IMR-90 (cell line): Measurements from ENCODE around the gene USP6NL. TPM values are rescaled to one million over a fixed set of nuclear protein-coding genes. Genes with fewer than 3 reads are reported as not detected.

Experiments used
- ATAC-seq: fragments of 200-7000 bp; cut with Tn5 transposase; 2 replicates; pipeline ENCODE4 v1.9.1; 2020; ENCODE audit warnings: low read depth, mild to moderate bottlenecking, moderate library complexity
- BruUV-seq: library from RNA; stranded (reverse); fragments of 400-500 nt; replicated peaks from 2 replicates; lab custom pipeline; 2021; lab: Mats Ljungman, UMichigan
- CTCF ChIA-PET: fragments of 300-600 bp; formaldehyde crosslinking; extraction: SDS; loops from one replicate; lab custom pipeline; 2021; ENCODE audit warnings: antibody characterized with exemption; lab: Yijun Ruan, JAX
- POLR2A ChIA-PET: fragments of 300-600 bp; sonication (Branson Sonifier 250); formaldehyde crosslinking; loops from one replicate; lab custom pipeline; 2022; ENCODE audit warnings: antibody characterized with exemption; ENCODE audit not compliant: unreplicated experiment; lab: Charles Lee
- DNase-seq: peaks from one replicate; pipeline ENCODE4 v3.0.0; 2013
- H2AFZ ChIP-seq: replicated peaks from 2 replicates; pipeline ENCODE3; 2013; ENCODE audit warnings: low read length, mild to moderate bottlenecking; ENCODE audit not compliant: poor library complexity
- H2AK5ac ChIP-seq: 2 replicates; pipeline ENCODE4 v1.6.1; 2013; ENCODE audit warnings: low read depth, low read length, inconsistent platforms
- H2AK9ac ChIP-seq: replicated peaks from 2 replicates; pipeline ENCODE3; 2013; ENCODE audit warnings: mild to moderate bottlenecking, low read depth, low read length, moderate library complexity; ENCODE audit not compliant: poor library complexity
- H2BK120ac ChIP-seq: 2 replicates; pipeline ENCODE4 v1.6.1; 2013; ENCODE audit warnings: low read depth, low read length, inconsistent platforms
- H2BK15ac ChIP-seq: 3 replicates; pipeline ENCODE4 v1.6.1; 2013; ENCODE audit warnings: low read depth, low read length, inconsistent platforms
- H2BK20ac ChIP-seq: 2 replicates; pipeline ENCODE4 v1.6.1; 2013; ENCODE audit warnings: low read depth, mild to moderate bottlenecking, inconsistent platforms, low read length, moderate library complexity
- H2BK5ac ChIP-seq: 2 replicates; pipeline ENCODE4 v1.6.1; 2013; ENCODE audit warnings: mild to moderate bottlenecking, low read depth, low read length, inconsistent platforms; ENCODE audit not compliant: poor library complexity, severe bottlenecking
- H3K14ac ChIP-seq: replicated peaks from 2 replicates; pipeline ENCODE4 v1.6.1; 2013; ENCODE audit warnings: low read depth, low read length, inconsistent platforms
- H3K18ac ChIP-seq: 2 replicates; pipeline ENCODE4 v1.6.1; 2013; ENCODE audit warnings: low read depth, low read length, control low read depth
- H3K23ac ChIP-seq: 2 replicates; pipeline ENCODE4 v1.6.1; 2013; ENCODE audit warnings: low read depth, low read length, inconsistent platforms
- H3K27ac ChIP-seq: 2 replicates; pipeline ENCODE4 v1.5.1; 2013; ENCODE audit warnings: mild to moderate bottlenecking, control low read depth, low read length; ENCODE audit not compliant: insufficient read depth
- H3K27me3 ChIP-seq: 2 replicates; pipeline ENCODE4 v1.6.1; 2013; ENCODE audit warnings: low read length; ENCODE audit not compliant: control insufficient read depth, insufficient read depth
- H3K36me3 ChIP-seq: 2 replicates; pipeline ENCODE4 v1.6.1; 2013; ENCODE audit warnings: low read length, mixed read lengths; ENCODE audit not compliant: control insufficient read depth, insufficient read depth
- H3K4ac ChIP-seq: 2 replicates; pipeline ENCODE4 v1.6.1; 2013; ENCODE audit warnings: low read depth, low read length, inconsistent platforms
- H3K4me1 ChIP-seq: 2 replicates; pipeline ENCODE4 v1.6.1; 2013; ENCODE audit warnings: low read length, mixed read lengths; ENCODE audit not compliant: control insufficient read depth, insufficient read depth
- H3K4me2 ChIP-seq: 2 replicates; pipeline ENCODE4 v1.6.1; 2013; ENCODE audit warnings: low read depth, mild to moderate bottlenecking, control low read depth, low read length, moderate library complexity
- H3K4me3 ChIP-seq: 2 replicates; pipeline ENCODE4 v1.5.1; 2013; ENCODE audit warnings: low read depth, mild to moderate bottlenecking, control low read depth, low read length, moderate library complexity; ENCODE audit not compliant: insufficient read depth
- H3K56ac ChIP-seq: 2 replicates; pipeline ENCODE4 v1.6.1; 2013; ENCODE audit warnings: low read length, inconsistent platforms; ENCODE audit not compliant: insufficient read depth; ENCODE audit errors: extremely low read depth
- H3K79me1 ChIP-seq, 2 experiments: 2 replicates each; pipeline ENCODE4 v1.6.1; 2013; ENCODE audit warnings: low read length in 2 of 2, inconsistent platforms in 1 of 2, low read depth in 1 of 2
- H3K9ac ChIP-seq: 2 replicates; pipeline ENCODE4 v1.6.1; 2013; ENCODE audit warnings: low read depth, low read length, control low read depth
- H3K9me1 ChIP-seq: 2 replicates; pipeline ENCODE4 v1.6.1; 2013; ENCODE audit warnings: low read length, inconsistent platforms; ENCODE audit not compliant: insufficient read depth
- H3K9me3 ChIP-seq: 2 replicates; pipeline ENCODE4 v1.6.1; 2013; ENCODE audit warnings: low read length; ENCODE audit not compliant: control insufficient read depth, insufficient read depth
- H4K20me1 ChIP-seq: 2 replicates; pipeline ENCODE4 v1.6.1; 2013; ENCODE audit warnings: low read length, inconsistent platforms; ENCODE audit not compliant: insufficient read depth
- H4K5ac ChIP-seq: 2 replicates; pipeline ENCODE4 v1.6.1; 2013; ENCODE audit warnings: mild to moderate bottlenecking, low read depth, low read length, control low read depth
- H4K8ac ChIP-seq, 2 experiments: 2 replicates each; pipeline ENCODE4 v1.6.1; 2013; ENCODE audit warnings: low read depth in 2 of 2, low read length in 2 of 2, control low read depth in 1 of 2, inconsistent platforms in 1 of 2
- H4K91ac ChIP-seq: 2 replicates; pipeline ENCODE4 v1.6.1; 2013; ENCODE audit warnings: low read depth, low read length, inconsistent platforms; ENCODE audit not compliant: insufficient read depth
- MAZ ChIP-seq: IDR thresholded peaks from 2 replicates; pipeline ENCODE4 v1.6.1; 2012; ENCODE audit warnings: low read depth, mild to moderate bottlenecking, low read length, improper control_type of control experiment, moderate library complexity, borderline replicate concordance
- RAD21 ChIP-seq: IDR thresholded peaks from 2 replicates; pipeline ENCODE4 v1.6.1; 2012; ENCODE audit warnings: low read length, improper control_type of control experiment
- RCOR1 ChIP-seq: IDR thresholded peaks from 2 replicates; pipeline ENCODE4 v1.6.1; 2012; ENCODE audit warnings: mild to moderate bottlenecking, low read length, improper control_type of control experiment; ENCODE audit not compliant: insufficient replicate concordance
- WGBS, 2 experiments: methylation state at CpG; one replicate each; pipeline versions ENCODE4 v1.1.5 to v1.1.7; 2013; ENCODE audit warnings: missing lambda C conversion rate in 2 of 2; ENCODE audit not compliant: insufficient read length in 1 of 2; ENCODE audit errors: extremely low coverage in 2 of 2; 5-methylcytosine and 5-hydroxymethylcytosine counted together
- dilution Hi-C: fragments of 300-500 bp; cut with HindIII; formaldehyde crosslinking; loops from one replicate; pipeline ENCODE4 v1.14.3; 2018; ENCODE audit warnings: low sequenced_read_pairs; ENCODE audit not compliant: unreplicated experiment
- in situ Hi-C: fragments of 300-500 bp; cut with MboI; formaldehyde crosslinking; loops from 3 replicates; pipeline ENCODE4 v1.14.3; 2019; ENCODE audit warnings: low sequenced_read_pairs, inconsistent platforms, mixed read lengths
- intact Hi-C: fragments of 100-400 bp; cut with micrococcal nuclease; formaldehyde crosslinking; loops from 2 replicates; pipeline ENCODE4 v1.10.0; 2022
- polyA plus RNA-seq, 3 experiments: library from polyadenylated mRNA; depleted of rRNA; stranded (reverse); fragments of >200 nt; gene quantifications; 2 replicates each; pipeline ENCODE4 v1.2.3, GENCODE V29; 2012; ENCODE audit warnings: low replicate concordance in 1 of 3
- total RNA-seq: library from RNA; depleted of rRNA; stranded (reverse); fragments of >200 nt; gene quantifications from 2 replicates; pipeline ENCODE4 v1.2.3, GENCODE V29; 2012
- TF ChIP-seq, protein P1 (sequence below): conservative IDR thresholded peaks from 2 replicates; pipeline ENCODE4 v1.5.1; 2012; ENCODE audit warnings: mild to moderate bottlenecking, low read depth, low read length, improper control_type of control experiment

The USP6NL gene
- total and polyA plus RNA-seq, 2 of the 4 experiments (the other 2 are of a cell fraction), result 7.8 to 9.1 TPM

DNA sequence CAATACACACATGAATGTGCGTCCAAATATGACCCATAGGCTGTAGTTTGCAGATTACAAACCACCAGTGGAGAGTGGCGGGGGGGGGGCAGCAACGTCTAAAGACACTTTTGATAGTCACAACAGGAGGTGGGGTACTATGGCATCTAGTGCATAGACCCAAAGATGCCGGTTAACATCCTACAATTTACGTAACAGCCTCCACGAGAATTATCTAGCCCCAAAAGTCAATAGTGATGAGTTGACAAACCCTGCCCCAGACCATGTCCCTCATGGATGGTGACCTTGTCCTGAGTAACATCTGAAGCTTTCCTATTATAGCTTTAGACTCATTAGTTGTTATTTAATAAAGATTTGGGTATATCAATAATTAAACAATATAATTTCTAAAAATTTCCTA is 31.6 kb downstream of the USP6NL start:
- Histone ChIP-seq H3K9ac (no peak overlapping the region), H3K18ac (no peak overlapping the region), H3K4me2 (no peak overlapping the region), H3K9me1 (no peaks in the 10 kb centered on the region), H2BK5ac (no peak overlapping the region), H3K9me3 (no peaks in the 10 kb centered on the region), H3K4me1 (no peaks in the 10 kb centered on the region), H4K5ac (no peak overlapping the region), H3K27me3 (no peaks in the 10 kb centered on the region), H4K8ac (no peak overlapping the region), H3K14ac (no peak overlapping the region), H2AFZ (no peak overlapping the region), H3K27ac (no peak overlapping the region), H3K4me3 (no peak overlapping the region), H3K23ac (no peak overlapping the region), H3K36me3 (no peaks in the 10 kb centered on the region), H4K91ac (no peak overlapping the region), H3K4ac (no peak overlapping the region), H3K56ac (no peak overlapping the region), H2BK120ac (no peak overlapping the region), H4K20me1 (no peaks in the 10 kb centered on the region), H2BK15ac (no peak overlapping the region), H3K79me1 (peaks cover 21 to 35% of the 10 kb centered on the region in 2 experiments), H2AK5ac (no peak overlapping the region), H2AK9ac (no peak overlapping the region), H2BK20ac (no peak overlapping the region)
- ATAC-seq (no peak), DNase-seq (no peak)
- CTCF ChIA-PET, result interaction anchor here (1.6 kb wide), 1 partner anchor 24 kb away, joined by 4 read pairs; no protein-coding TSS in a partner anchor
- WGBS, 2 experiments, result no CpG with 5 or more reads among the region's 6 CpGs
- no peak for TF ChIP-seq RCOR1
- TF ChIP-seq RAD21, result no peak
- TF ChIP-seq, protein P1, sequence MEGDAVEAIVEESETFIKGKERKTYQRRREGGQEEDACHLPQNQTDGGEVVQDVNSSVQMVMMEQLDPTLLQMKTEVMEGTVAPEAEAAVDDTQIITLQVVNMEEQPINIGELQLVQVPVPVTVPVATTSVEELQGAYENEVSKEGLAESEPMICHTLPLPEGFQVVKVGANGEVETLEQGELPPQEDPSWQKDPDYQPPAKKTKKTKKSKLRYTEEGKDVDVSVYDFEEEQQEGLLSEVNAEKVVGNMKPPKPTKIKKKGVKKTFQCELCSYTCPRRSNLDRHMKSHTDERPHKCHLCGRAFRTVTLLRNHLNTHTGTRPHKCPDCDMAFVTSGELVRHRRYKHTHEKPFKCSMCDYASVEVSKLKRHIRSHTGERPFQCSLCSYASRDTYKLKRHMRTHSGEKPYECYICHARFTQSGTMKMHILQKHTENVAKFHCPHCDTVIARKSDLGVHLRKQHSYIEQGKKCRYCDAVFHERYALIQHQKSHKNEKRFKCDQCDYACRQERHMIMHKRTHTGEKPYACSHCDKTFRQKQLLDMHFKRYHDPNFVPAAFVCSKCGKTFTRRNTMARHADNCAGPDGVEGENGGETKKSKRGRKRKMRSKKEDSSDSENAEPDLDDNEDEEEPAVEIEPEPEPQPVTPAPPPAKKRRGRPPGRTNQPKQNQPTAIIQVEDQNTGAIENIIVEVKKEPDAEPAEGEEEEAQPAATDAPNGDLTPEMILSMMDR, result no peak
- no peak for TF ChIP-seq MAZ
- dilution Hi-C loops (no loop called here), in situ Hi-C loops (no loop called here), intact Hi-C loops (no loop called here)
- BruUV-seq, result no TSS peak
- POLR2A ChIA-PET, result no interaction called here
